Neural cell (in vitro differentiated cells): ENCODE measurements around the gene HSD17B14. TPM values are rescaled to one million over a fixed set of nuclear protein-coding genes. Genes with fewer than 3 reads are reported as not detected.
"Not testable (repeated sequence)": the region's sequence is repeated elsewhere in the genome, so short reads cannot be mapped to it uniquely, and the experiment has no call there.

Experiments used
- H2AFZ ChIP-seq: fragments of 200-600, 300-800 bp; sonication (generic), shearing (Covaris generic); 2 replicates; pipeline ENCODE4 v1.6.0; 2014; ENCODE audit warnings: low read depth, mild to moderate bottlenecking, antibody characterized with exemption, low read length, moderate library complexity
- H3F3A ChIP-seq: fragments of 200-600 bp; shearing (Covaris generic); 2 replicates; pipeline ENCODE4 v1.6.1; 2016; ENCODE audit warnings: mild to moderate bottlenecking, moderate library complexity, mixed read lengths, antibody characterized with exemption, low read length; ENCODE audit not compliant: insufficient read depth, poor library complexity, severe bottlenecking
- H3K27ac ChIP-seq: fragments of 200-600, 300-800 bp; sonication (generic), shearing (Covaris generic); 2 replicates; pipeline ENCODE4 v1.5.1; 2014; ENCODE audit warnings: mild to moderate bottlenecking, low read length, moderate library complexity
- H3K27me3 ChIP-seq: fragments of 300-800, 200-600 bp; sonication (generic), shearing (Covaris generic); 2 replicates; pipeline ENCODE4 v1.6.0; 2014; ENCODE audit warnings: mild to moderate bottlenecking, low read depth, low read length, moderate library complexity; ENCODE audit not compliant: insufficient read depth
- H3K36me3 ChIP-seq: fragments of 300-800, 200-600 bp; sonication (generic), shearing (Covaris generic); 2 replicates; pipeline ENCODE4 v1.5.1; 2014; ENCODE audit warnings: mild to moderate bottlenecking, antibody characterized with exemption, low read length, moderate library complexity; ENCODE audit not compliant: insufficient read depth
- H3K4me2 ChIP-seq: fragments of 300-800, 200-600 bp; sonication (generic), shearing (Covaris generic); 2 replicates; pipeline ENCODE4 v1.6.0; 2014; ENCODE audit warnings: mild to moderate bottlenecking, low read length
- H3K4me3 ChIP-seq: fragments of 300-800, 200-600 bp; sonication (generic), shearing (Covaris generic); 2 replicates; pipeline ENCODE4 v1.5.1; 2014; ENCODE audit warnings: mild to moderate bottlenecking, low read length, moderate library complexity
- H3K79me2 ChIP-seq: fragments of 200-600 bp; shearing (Covaris generic); replicated peaks from 2 replicates; pipeline ENCODE4 v1.6.0; 2014; ENCODE audit warnings: mild to moderate bottlenecking, low read length, moderate library complexity; ENCODE audit not compliant: insufficient read depth
- H3K9ac ChIP-seq: fragments of 300-800, 200-600 bp; sonication (generic), shearing (Covaris generic); 2 replicates; pipeline ENCODE4 v1.6.1; 2016; ENCODE audit warnings: mild to moderate bottlenecking, low read length, mixed read lengths
- H3K9me2 ChIP-seq: fragments of 200-600 bp; shearing (Covaris generic); 2 replicates; pipeline ENCODE4 v1.6.1; 2016; ENCODE audit warnings: mild to moderate bottlenecking, low read length, mixed read lengths; ENCODE audit not compliant: insufficient read depth
- H3K9me3 ChIP-seq: fragments of 200-600, 300-800 bp; sonication (generic), shearing (Covaris generic); 2 replicates; pipeline ENCODE4 v1.6.1; 2016; ENCODE audit warnings: mild to moderate bottlenecking, mixed run types, low read length, moderate library complexity, mixed read lengths
- H4K20me1 ChIP-seq: fragments of 200-600 bp; shearing (Covaris generic); 2 replicates; pipeline ENCODE4 v1.6.1; 2016; ENCODE audit warnings: mild to moderate bottlenecking, mixed run types; ENCODE audit not compliant: insufficient read depth
- CTCF ChIP-seq: fragments of 450-650 bp; IDR thresholded peaks from 2 replicates; pipeline ENCODE4 v1.5.1; 2014; ENCODE audit warnings: antibody characterized with exemption, mild to moderate bottlenecking, moderate library complexity; ENCODE audit not compliant: poor library complexity, severe bottlenecking
- EP300 ChIP-seq: fragments of 450-650 bp; conservative IDR thresholded peaks from 2 replicates; pipeline ENCODE4 v1.6.1; 2014; ENCODE audit warnings: antibody characterized with exemption, mild to moderate bottlenecking, moderate library complexity; ENCODE audit not compliant: poor library complexity, severe bottlenecking
- EZH2 ChIP-seq: fragments of 200-600, 300-800 bp; shearing (Covaris generic), sonication (generic); IDR thresholded peaks from 2 replicates; pipeline ENCODE4 v1.6.1; 2014; ENCODE audit warnings: antibody characterized with exemption, low read length, borderline replicate concordance, mild to moderate bottlenecking; ENCODE audit not compliant: insufficient read depth, poor library complexity, severe bottlenecking
- MXI1 ChIP-seq: fragments of 450-650 bp; conservative IDR thresholded peaks from 2 replicates; pipeline ENCODE4 v1.6.1; 2014; ENCODE audit warnings: antibody characterized with exemption, mild to moderate bottlenecking; ENCODE audit not compliant: poor library complexity, severe bottlenecking
- POLR2AphosphoS5 ChIP-seq: IDR thresholded peaks from 2 replicates; pipeline ENCODE4 v1.6.1; 2012
- RAD21 ChIP-seq: fragments of 450-650 bp; conservative IDR thresholded peaks from 2 replicates; pipeline ENCODE4 v1.6.1; 2014; ENCODE audit warnings: antibody characterized with exemption, mild to moderate bottlenecking, moderate library complexity
- REST ChIP-seq: IDR thresholded peaks from 2 replicates; pipeline ENCODE4 v1.6.1; 2012; ENCODE audit warnings: borderline replicate concordance
- SMC3 ChIP-seq: fragments of 450-650 bp; conservative IDR thresholded peaks from 2 replicates; pipeline ENCODE4 v1.6.1; 2014; ENCODE audit warnings: antibody characterized with exemption, mild to moderate bottlenecking, moderate library complexity; ENCODE audit not compliant: poor library complexity
- TAF1 ChIP-seq: IDR thresholded peaks from 2 replicates; pipeline ENCODE4 v1.6.1; 2012; ENCODE audit warnings: low read depth
- polyA plus RNA-seq: library from polyadenylated mRNA; depleted of rRNA; stranded (reverse); fragments of >200 nt; gene quantifications from 2 replicates; pipeline ENCODE4 v1.2.3, GENCODE V29; 2014

Gene HSD17B14
- polyA plus RNA-seq, 1 donor from 2014 or later = 0.40 TPM

DNA sequence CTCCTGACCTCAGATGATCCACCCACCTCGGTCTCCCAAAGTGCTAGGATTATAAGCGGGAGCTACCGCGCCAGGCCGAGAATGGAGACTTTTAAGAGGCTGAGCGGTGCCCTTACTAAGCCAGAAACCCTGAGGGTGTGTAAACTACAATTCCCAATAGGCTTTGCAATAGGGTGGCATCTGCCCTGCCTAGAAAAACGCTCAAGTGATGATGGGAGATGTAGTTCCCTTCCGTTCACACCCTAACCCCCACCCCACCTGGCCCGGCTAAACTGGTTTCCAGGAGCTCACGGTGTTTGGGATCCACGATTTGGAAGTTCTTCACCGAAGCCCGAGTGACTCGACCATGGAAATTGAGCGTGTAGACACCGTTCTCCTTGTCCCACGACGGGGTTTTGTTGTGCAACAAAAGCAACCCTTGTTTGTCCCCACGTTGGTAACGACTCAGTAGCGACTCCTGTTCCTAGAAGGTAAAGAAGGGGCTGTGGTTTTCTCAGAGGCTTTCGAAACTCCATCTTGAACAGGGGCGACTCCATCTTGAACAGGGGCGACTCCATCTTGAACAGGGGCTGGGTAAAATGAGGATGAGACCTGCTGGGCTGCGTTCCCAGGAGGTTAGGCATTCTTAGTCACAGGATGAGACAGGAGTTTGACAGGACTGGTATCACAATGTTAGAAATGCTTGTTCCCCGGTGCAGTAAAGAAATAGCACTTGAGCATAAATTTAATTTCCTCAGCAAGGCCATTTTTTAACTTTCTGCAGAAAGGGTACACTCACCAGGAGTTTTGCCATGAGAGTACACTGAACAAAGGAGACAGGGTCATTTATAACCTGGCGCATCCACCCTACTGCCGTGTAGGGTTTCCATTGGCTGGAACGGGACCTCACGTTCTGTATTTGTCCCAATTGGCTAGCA is 45.7 kb upstream of the HSD17B14 start:
- no peaks in the 10 kb centered on the region for H3K79me2 ChIP-seq
- H3K4me3 ChIP-seq = no peak overlapping the region
- H3K9me3 ChIP-seq = no peaks in the 10 kb centered on the region
- H2AFZ ChIP-seq = no peak overlapping the region
- TF ChIP-seq RAD21 = no peak
- no peak for TF ChIP-seq TAF1
- TF ChIP-seq POLR2AphosphoS5 = no peak
- TF ChIP-seq SMC3 = no peak
- no peak for TF ChIP-seq EZH2
- no peak for TF ChIP-seq REST
- TF ChIP-seq CTCF = no peak
- no peak for TF ChIP-seq MXI1
- TF ChIP-seq EP300 = no peak
- no peaks in the 10 kb centered on the region for H3K9me2 ChIP-seq
- no peaks in the 10 kb centered on the region for H3K36me3 ChIP-seq
- no peaks in the 10 kb centered on the region for H3K27me3 ChIP-seq
- H3K27ac ChIP-seq = no peak overlapping the region
- no peak overlapping the region for H3K4me2 ChIP-seq
- H3F3A ChIP-seq = no peaks in the 10 kb centered on the region
- H3K9ac ChIP-seq = no peak overlapping the region
- no peaks in the 10 kb centered on the region for H4K20me1 ChIP-seq

DNA sequence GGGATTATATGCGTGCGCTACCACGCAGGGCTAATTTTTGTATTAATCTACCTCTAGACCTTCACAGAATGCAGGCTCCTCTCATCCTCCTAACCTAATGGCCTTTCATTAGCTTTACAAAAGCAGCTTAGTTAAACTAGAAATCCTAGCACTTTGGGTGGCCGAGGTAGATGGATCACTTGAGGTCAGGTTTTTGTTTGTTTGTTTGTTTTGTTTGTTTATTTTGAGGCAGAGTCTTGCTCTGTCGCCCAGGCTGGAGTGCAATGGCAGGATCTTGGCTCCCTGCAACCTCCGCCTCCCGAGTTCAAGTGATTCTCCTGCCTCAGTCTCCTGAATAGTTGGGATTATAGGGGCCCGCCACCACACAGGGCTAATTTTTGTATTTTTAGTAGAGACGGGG is 43.4 kb upstream of the HSD17B14 start:
- not testable (repeated sequence) for H3K27me3 ChIP-seq

More for the DNA sequence above, 43.4 kb upstream of the HSD17B14 start:
- not testable (repeated sequence) for H3F3A ChIP-seq, H3K9me2 ChIP-seq, H4K20me1 ChIP-seq, H3K4me2 ChIP-seq, H2AFZ ChIP-seq, H3K36me3 ChIP-seq, H3K4me3 ChIP-seq, H3K9ac ChIP-seq, H3K9me3 ChIP-seq, H3K27ac ChIP-seq
- peaks cover 13% of the 10 kb centered on the region for H3K79me2 ChIP-seq
